ENCODE measurements around the gene TAOK2.

- no peak for TF ChIP-seq CTCF (IDR thresholded peaks at IDR 0.05)
- no peak for TF ChIP-seq POLR2A (IDR thresholded peaks at IDR 0.05)
Measured at GRCh38 chr16:29994600-29995323, 21.1 kb downstream of the TAOK2 start.

All from tibial nerve (tissue), 3 donors.